HG03095 (cell line): ENCODE data around the gene FAH.
"Not testable (repeated sequence)": the region's sequence is repeated elsewhere in the genome, so short reads cannot be mapped to it uniquely, and the experiment has no call there.

Experiments used
- ATAC-seq: cut with Tn5 transposase; IDR thresholded peaks from one replicate; pipeline ENCODE4 v1.9.1; 2021; ENCODE audit warnings: moderate library complexity; ENCODE audit not compliant: unreplicated experiment

The FAH gene

DNA sequence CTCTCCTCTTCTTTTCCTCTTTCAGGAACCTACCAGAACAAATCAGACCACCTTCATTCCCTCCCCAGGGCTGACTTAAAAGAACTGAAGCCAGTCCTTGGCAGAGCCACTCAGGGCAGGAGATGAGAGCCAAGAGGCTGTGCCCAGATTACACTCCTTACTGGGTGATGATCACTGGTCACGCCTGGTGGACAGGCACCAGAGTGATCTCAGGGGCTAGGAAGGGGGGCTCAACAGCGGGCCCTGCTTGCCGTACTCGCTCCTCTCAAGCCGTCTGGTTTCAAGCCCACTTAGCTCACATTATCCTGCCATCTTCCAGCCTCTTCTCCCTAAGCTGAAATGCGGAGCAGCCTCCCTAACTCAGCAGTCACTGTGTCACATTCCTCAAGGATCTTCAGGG lies 1.7 kb upstream of the FAH start:
- no peak for ATAC-seq

DNA sequence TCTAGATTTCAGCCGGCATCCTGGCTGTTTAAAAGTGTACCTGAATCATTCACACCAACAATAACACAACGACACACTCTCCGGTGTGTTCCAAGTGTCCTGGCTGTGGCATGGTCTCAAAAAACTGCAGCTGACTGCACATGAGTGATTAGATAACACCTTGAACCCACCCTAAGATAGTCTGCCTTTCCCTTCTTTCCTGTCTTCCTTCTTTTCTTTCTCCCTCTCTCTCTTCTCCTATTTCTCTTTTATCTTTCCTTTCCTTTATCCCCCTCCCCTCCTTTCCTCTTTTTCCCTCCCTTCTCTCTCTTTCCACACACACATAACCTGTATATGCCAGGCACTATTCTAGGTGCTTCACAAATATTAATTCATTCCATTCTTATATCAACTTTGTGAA lies 1.2 kb upstream of the FAH start:
- no peak for ATAC-seq

DNA sequence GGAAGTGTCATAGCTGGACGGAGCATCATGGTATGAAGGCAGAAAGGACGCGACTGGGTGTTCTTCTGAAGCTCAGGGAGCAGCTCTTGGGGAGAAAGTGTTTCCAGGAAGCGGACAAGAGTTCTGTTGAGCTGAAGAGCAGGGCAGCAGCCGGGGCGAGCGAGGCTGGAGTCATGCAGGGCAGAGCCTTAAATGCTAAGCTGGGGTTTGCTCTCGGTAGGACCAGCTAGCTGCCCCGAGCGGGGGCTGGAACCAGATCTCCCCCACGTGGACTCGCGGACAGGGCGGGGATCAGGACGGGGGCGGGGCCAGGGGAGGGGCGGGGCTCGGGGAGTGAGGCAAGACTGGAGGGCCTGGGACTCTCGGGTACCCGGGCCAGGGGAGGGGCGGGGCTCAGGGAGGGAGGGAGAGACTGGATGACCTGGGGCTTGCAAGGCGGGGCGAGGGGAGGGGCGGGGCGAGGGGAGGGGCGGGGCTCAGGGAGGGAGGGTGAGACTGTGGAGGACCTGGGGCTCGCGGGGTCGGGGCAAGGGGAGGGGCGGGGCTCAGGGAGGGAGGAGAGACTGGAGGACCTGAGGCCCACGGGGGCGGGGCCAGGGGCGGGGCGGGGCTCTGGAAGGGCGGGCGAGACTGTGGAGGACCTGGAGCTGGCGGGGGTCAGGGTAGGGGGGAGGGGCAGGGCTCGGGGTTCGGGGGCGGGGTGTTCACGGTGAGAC lies 461 bp upstream of the FAH start:
- peak; percentile 56 for ATAC-seq

DNA sequence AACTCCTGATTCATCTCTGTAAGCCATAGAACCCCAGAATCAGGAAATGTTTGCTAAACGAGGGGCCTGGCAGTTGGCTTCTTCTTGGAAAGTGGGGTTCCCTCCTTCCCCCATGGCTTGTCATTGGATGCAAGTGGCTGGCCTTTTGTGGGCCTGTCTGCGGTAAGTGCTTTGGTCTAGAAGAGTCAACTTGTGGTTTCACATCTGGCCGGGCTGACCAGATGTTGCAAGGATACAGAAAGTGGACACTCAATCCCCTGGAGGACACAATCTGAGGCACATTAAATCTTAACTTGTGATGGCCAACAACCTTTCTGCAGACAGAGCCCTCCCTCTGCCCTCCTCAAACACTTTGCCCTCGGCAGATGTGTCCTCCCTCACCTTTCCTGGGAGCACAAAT lies 1.1 kb downstream of the FAH start:
- no peak for ATAC-seq

DNA sequence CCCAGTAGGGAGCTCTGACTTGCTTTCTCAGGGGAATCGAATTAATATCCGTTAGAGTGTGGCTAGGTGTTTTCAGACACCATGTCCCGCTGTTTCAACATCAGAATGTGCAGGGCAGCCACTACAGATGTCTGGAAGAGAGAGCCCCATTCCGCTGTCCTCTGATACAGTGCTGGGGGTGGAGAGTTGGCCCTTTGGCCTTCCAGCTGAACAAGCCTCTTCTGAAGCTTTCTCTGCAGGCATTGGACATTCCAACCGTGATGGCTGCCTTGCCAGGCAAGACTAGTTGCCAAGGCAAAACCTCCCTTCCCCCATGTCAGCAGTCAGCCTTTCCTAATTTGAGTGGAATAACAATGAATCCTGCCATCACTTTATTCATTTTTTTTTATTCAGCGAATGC lies 1.5 kb downstream of the FAH start:
- ATAC-seq = no peak

DNA sequence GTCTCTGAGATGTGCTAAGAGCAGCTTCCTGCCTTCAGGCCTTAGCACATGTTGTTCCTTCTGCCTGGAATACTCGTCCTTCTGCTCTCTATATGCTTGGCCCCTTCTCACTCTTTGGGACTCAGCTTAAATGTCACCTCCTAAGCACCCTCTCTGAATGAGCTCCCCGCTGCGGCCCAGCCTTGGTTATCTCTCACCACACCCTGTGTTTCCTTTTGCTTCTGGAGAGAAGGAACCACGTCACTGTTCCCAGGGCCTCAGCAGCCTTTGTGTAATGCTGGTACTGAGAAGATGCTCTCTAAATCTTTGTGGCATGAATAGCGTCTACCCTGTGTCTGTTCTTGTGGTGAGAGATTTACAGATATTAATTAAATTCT lies 2.2 kb downstream of the FAH start:
- ATAC-seq = no peak

DNA sequence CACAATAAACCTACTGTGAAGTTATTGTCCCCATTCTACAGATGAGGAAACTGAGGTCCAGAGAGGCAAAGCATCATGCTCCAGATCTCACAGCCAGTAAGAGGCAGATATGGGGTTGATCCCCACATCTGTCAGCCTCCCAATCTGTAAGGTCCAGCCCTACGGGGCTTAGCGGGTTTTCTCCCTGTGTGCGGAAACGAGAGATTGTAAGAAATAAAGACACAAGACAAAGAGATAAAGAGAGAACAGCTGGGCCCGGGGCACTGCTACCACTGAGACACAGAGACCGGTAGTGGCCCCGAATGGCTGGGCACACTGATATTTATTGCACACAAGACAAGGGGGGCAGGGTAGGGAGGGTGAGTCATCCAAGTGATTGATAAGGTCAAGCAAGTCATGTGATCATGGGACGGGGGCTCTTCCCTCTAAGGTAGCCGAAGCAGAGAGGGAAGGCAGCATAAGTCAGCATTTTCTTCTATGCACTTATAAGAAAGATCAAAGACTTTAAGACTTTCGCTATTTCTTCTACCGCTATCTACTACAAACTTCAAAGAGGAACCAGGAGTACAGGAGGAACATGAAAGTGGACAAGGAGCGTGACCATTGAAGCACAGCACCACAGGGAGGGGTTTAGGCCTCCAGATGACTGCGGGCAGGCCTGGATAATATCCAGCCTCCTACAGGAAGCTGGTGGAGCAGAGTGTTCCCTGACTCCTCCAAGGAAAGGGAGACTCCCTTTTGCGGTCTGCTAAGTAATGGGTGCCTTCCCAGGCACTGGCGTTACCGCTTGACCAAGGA lies 2.8 kb downstream of the FAH start:
- not testable (repeated sequence) for ATAC-seq

DNA sequence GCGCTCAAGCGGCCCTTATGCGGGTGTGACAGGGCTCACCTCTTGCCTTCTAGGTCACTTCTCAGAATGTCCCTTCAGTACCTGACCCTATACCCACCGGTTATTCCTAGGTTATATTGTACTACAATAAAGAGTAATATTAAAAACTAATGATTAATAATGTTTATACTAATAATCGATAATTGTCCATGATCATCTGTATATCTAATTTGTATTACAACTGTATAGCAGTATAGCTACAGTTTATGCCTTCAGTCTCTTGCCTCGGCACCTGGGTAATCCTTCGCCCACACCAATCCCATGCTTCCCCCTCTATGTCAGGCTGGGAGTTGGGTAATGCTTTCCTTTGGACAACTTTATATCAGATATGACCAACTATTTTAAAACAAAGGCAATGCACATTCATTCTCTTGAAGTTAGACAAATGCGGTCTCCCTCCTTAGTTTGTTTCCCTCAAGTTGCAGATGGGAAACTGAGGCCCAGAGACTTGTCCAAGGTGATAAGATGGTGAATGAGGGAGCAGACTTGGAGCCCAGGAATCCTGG lies 3.4 kb downstream of the FAH start:
- no peak for ATAC-seq

DNA sequence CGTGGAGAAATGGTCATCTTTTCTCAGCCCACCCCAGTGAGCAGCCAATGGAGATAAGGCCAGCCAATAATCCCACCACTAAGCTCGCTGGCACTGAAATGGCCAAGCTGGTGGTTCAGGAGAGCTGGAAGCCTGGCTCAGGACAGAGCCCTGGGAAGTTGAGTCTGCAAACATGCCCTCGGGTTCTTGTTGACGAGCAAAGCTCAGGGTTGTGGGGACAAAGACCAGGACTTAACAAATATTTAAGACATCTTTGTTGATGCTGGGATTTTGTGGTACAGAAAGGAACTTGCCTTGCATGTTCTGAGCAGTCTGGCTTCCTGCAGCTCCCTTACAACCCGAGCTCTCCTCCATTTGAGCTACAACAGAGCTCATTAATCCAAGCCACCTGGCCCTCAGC lies 4.4 kb downstream of the FAH start:
- ATAC-seq = no peak

DNA sequence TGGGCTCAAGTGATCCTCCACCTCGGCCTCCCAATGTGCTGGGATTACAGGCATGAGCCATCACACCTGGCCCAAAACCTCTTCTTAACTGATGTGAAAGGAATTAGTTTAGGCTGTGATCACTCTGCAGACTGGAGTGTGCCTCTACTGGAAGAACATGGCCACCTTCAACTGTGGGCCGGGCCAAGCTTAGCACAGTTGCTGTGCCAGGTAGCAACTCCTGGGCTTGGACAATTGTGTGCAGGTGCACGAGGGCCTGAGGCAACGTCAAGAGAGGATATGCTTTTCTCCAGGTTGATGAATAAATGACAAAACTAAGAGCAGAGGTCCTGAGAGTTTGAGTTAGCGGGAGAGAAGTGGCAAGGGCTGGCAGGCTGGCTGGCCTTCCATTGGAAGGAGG lies 6.5 kb downstream of the FAH start:
- ATAC-seq = no peak

DNA sequence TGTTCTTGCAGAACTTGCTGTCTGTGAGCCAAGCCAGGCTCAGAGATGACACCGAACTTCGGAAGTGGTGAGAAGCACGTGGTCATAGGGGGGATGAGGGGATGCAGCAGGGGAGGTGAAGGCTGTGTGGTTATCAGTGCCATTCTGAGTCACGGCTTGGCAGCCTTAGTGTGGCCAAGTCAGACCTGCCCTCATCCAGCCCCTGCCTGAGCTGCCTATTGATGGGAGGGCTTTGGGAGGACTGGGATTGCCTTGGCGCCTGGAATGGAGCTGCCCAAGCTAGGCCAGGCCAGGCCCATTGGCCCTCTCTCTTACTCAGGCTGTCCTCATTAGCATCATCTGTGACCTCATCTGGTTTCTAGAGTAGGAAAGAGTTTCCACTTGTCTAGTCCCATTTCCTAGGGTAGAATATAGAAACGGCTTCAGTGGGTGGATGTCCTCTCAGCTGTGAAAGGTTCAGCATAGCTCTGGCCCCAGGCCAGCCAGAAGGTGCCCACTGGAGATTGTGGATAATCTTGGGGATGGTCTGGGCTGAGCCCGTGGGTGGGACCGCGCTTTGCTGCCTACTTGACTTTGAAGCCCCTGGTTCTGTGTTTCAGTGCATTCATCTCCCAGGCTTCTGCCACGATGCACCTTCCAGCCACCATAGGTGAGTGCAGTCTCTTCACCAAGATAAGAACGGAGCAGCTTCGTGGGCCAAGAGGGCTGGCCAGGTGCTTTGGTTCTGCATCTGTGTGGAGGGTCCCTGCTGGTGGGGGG lies 7.2 kb downstream of the FAH start:
- no peak for ATAC-seq

DNA sequence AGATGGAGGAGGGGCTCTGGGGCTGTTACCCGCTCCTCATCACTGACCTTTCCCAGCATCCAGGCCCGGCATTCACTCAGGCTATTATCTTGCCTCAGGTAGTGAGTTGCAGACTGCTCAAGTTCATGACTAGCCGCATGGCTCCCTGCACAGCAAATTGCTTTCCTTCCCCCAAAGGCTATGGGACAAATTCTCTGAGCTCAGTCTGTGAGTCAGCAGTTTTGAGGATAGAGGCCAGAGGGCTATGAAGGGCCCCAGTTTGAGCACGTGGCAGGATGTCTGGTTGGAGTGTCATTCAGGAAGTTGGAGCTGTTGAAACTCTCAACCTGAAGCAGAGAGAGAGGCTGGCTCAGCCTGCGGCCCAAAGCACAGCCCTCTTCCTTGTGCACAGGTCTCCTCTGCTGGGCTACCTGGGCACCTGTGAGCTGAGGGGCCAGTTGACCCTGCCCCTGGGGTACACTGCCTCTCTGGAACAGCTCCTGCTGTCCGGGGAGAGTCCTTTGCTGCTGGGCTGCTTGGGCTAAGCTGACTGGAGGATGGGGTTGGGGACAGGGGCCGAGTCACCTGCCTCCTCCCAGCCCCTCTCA lies 7.9 kb downstream of the FAH start:
- peak; percentile 72 for ATAC-seq

DNA sequence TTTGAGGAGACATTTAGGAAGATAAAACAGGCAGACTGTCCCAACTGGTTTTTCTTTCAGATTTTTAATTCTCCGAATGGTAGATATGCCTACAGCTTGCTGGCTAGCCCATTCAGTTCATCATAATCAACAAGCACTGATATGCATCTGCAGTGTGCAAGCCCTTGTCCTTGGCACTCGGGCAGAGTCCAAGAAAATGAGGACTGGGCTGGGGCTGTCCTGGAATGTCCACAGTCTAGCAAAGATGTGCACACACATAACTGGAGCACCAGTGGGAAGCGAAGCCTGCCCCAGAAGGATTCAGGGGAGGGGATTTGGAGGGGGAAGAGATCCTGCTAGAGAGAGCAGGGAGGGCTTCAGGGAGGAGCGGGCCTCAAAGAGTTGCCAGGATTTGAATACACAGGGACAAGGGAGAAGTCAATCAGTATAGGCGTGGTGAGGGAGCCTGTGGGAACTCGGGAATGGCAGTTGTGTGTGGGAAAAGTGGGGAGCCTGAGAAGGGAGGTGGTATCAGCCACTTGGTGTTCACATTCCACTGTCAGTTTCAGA lies 8.7 kb downstream of the FAH start:
- no peak for ATAC-seq

DNA sequence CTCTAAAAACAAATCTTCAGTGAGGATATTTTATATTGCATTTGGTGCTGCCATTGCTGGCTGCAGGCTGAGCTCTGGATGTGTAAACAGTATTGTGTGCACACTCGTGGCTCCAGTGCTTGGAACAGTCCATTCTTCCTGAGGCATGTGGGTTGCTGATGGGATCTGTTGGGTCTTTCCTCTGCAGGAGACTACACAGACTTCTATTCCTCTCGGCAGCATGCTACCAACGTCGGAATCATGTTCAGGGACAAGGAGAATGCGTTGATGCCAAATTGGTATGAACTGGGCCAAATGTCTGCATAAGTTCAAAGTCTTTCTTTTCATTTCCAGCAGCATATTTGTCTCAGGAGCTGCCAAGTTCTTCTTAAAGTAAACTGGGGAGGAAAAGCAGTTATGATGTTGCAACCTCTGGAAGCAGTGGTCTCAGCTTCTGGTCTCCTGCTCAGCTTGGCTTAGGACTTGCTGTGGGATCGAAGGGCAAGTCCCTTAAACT lies 9.3 kb downstream of the FAH start:
- no peak for ATAC-seq

DNA sequence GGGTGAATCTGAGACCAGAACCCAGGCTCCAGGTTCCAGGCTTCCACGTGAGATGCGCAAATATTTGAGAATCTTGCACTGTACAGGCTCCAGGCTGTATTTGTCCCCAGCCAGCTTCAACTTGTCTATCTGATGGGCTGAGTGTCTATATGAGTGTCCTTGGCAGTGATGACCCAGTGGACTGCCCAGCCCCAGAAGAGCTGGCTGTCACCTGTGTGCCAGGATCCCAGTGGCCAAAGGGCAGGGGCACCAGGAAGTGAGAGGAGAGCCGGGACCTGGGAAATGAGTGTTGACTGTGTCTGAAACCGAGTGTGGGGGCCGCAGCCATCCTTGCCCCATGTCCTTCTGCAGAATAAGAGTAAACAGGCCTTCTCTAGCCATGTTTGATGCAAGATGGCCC lies 10.4 kb downstream of the FAH start:
- no peak for ATAC-seq

DNA sequence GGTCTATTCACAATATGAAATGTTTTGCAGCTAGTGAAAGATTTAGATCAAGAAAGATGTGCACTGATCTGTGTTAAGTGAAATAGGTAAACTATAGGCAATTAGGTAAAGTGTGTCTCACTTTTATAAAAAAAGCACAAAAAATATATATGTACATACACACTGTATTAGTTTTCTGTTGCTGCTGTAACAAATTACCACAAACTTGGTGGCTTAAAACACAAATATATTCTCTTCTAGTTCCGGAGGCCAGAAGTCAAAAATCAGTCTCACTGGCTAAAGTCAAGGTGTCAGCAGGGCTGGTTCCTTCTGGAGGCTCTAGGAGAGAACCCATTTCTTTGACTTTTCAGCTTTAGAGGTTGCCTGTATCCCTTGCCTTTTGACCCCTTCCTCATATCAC lies 11.1 kb downstream of the FAH start:
- no peak for ATAC-seq

DNA sequence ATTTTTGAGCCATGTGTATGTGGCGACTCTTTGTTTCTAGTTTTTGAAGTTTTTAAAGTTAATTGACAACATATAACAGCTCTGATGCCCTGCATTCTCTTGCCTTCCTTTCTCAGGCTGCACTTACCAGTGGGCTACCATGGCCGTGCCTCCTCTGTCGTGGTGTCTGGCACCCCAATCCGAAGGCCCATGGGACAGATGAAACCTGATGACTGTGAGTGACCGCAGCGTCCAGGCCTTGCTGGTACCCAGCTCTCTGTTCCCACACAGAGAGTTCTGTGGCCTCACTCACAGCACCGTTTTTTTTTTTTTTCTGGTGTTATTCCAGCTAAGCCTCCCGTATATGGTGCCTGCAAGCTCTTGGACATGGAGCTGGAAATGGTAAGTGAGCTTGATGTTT lies 15.1 kb downstream of the FAH start:
- ATAC-seq = no peak

DNA sequence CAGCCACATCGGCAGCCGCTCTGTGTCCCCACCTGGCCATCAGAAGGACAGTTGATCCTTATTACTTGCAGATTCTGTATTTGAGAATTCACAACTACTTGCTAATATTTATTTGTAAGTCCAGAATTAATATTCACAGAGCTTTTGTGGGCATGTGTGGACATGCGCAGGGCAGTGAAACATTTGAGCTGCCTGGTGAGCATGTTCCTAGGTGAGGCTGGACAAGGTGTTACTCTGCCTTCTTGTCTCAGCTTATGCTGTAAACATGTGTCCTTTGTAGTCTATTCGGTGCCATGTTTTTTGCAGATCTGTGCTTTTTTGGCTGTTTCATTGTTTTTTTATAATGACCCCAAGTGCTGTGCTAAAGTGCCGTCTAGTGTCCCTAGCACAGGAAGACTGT lies 15.6 kb downstream of the FAH start:
- ATAC-seq = no peak

DNA sequence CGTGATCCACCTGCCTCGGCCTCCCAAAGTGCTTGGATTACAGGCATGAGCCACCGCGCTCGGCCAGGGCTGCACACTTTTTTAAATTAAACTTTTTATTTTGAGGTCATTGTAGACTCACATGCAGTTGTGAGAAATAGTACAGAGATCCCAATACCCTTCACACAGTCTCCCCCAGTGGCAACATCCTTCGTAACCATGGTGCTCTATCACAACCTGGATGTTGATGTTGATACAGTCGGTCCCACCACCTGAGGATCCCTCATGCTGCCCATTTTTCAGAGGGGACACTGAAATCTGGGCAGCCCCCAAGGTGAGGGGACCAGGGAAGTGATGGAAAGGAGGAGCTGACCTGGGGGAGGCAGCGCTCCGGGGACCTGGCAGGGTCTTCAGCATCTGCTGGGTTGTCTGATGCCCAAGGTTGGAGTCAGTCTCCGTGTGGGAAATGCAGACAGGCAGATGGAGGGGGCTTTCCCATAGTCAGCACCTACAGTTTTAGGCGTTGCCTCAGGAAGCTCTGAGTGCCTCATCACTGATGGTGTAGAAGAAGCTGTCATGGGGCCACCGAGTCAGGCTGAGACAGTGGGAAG lies 17.1 kb downstream of the FAH start:
- no peak for ATAC-seq

DNA sequence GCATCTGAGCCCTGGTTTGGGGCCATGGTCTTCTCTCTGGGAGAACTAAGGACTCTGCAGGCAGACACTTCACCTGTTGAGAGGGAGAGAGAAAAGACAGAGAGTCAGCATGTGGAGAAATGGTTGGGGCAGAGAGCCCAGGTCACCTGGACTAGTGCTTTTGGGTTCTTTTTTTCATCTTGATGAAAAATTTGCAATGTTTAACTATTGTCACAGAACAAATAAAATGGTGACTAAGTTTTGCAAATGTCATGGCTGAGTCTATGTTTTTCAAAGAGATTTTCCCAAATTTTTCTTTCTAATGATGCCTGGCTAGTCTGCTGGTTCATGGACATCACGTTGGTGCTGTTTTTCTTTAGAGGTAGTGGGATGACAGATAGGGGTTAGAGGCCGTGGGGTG lies 17.8 kb downstream of the FAH start:
- no peak for ATAC-seq
